ENCODE results near the gene MCUR1. TPM values are rescaled to one million over a fixed set of nuclear protein-coding genes. Genes with fewer than 3 reads are reported as not detected.
A peak's percentile ranks its signal among the peaks of the same experiment; 100 is the strongest.
"Not testable (repeated sequence)": the region's sequence is repeated elsewhere in the genome, so short reads cannot be mapped to it uniquely, and the experiment has no call there.

The MCUR1 gene
- total RNA-seq, 3 donors from 2014 or later = 43.2 to 47.1 (median 44.2) TPM

DNA sequence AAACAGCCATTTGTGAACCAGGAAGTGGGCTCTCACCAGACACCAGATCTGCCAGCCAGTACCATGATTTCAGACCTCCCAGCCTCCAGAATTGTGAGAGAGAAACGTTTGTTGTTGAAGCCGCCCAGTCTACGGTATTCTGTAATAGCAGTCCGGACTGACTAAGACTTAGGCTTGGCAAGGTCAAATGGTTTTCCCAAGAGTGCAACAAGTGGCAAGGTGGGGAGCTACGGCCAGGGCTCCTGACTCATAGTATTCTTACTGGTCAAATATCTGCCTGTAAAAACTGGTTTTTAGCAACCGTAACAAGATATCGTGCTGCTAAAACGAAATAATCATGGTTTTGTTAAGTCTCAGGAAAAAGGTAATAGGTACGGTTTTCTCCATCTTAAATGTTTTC lies 37.8 kb downstream of the MCUR1 start:
- DNase-seq = no peak

GRCh38 chr6:13775466-13775865 lies 38.9 kb downstream of the MCUR1 start:
- H3K9me3 Mint-ChIP-seq; H3K4me3 Mint-ChIP-seq; ATAC-seq; H3K36me3 Mint-ChIP-seq (ENCODE audit: insufficient read depth); H3K27me3 Mint-ChIP-seq (ENCODE audit: low read depth); DNase-seq; H3K4me1 Mint-ChIP-seq (ENCODE audit: low read depth): not testable (repeated sequence)

More for the DNA sequence above, 37.8 kb downstream of the MCUR1 start:
- no peaks in the 10 kb centered on the region for H3K36me3 Mint-ChIP-seq (ENCODE audit: insufficient read depth)
- H3K4me3 Mint-ChIP-seq = no peak overlapping the region
- H3K9me3 Mint-ChIP-seq = no peaks in the 10 kb centered on the region
- no peaks in the 10 kb centered on the region for H3K27me3 Mint-ChIP-seq (ENCODE audit: low read depth)
- ATAC-seq = no peak
- no peaks in the 10 kb centered on the region for H3K4me1 Mint-ChIP-seq (ENCODE audit: low read depth)

DNA sequence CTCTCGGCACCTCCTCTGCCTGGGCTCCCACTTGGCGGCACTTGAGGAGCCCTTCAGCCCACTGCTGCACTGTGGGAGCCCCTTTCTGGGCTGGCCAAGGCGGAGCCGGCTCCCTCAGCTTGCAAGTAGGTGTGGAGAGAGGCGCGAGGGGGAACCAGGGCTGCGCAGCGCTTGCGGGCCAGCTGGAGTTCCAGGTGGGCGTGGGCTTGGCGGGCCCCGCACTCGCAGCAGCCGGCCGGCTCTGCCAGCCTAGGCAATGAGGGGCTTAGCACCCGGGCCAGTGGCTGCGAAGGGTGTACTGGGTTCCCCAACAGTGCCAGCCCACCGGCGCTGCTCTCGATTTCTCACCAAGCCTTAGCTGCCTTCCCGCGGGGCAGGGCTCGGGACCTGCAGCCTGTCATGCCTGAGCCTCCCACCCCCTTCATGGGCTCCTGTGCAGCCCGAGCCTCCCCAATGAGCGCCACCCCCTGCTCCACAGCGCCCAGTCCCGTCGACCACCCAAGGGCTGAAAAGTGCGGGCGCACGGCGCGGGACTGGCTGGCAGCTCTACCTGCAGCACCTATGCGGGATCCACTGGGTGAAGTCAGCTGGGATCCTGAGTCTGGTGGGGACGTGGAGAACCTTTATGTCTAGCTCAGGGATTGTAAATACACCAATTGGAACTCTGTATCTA lies 41.9 kb downstream of the MCUR1 start:
- not testable (repeated sequence) for H3K4me3 Mint-ChIP-seq; H3K27me3 Mint-ChIP-seq (ENCODE audit: low read depth); DNase-seq; ATAC-seq; H3K36me3 Mint-ChIP-seq (ENCODE audit: insufficient read depth); H3K9me3 Mint-ChIP-seq; H3K4me1 Mint-ChIP-seq (ENCODE audit: low read depth)

GRCh38 chr6:13769655-13770053 lies 44.7 kb downstream of the MCUR1 start:
- Mint-ChIP-seq H3K4me3 (no peak overlapping the region), H3K36me3 (ENCODE audit: insufficient read depth) (no peaks in the 10 kb centered on the region), H3K9me3 (no peaks in the 10 kb centered on the region), H3K4me1 (ENCODE audit: low read depth) (peaks cover 17% of the 10 kb centered on the region), H3K27me3 (ENCODE audit: low read depth) (peaks cover 2% of the 10 kb centered on the region)
- DNase-seq (peak; percentile 10), ATAC-seq (peak in 1 of 2 donors; percentile 39)

GRCh38 chr6:13769034-13769654 lies 45.2 kb downstream of the MCUR1 start:
- Mint-ChIP-seq H3K4me1 (ENCODE audit: low read depth) (peaks cover 17% of the 10 kb centered on the region), H3K4me3 (no peak overlapping the region), H3K27me3 (ENCODE audit: low read depth) (peaks cover 2% of the 10 kb centered on the region), H3K9me3 (no peaks in the 10 kb centered on the region), H3K36me3 (ENCODE audit: insufficient read depth) (no peaks in the 10 kb centered on the region)
- ATAC-seq = no peak
- DNase-seq = no peak

DNA sequence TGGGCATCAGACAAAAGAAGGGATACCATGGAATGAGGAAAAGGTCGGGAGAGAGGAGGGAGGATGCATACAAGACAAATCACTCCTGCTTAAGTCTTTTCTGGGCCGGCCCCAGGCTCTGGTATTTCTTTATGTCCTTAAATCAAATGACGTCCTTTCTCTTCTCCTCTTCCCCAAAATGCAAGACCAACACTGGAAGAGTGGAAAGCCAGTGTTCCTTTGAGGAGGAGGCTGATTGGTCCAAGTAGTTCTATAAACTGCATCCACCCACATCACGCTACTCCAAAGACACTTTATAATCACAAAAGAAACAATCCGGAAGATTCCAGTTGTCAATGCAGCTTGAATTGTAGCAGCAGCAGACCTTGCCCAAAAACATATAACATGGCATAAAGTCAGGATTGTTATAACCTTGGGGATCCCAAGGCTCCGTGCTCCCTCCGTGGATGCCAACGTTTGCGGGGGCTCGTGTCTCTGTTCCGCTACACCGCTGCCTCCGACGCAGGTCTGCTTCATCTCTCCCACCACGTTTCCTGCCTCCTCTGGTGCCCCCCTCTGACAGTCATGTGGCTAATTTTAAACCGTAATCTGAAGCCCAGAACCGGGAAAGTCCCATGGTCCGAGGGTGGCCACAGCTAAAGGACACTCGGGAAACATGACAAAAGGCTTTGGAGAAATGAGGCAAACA lies 47.1 kb downstream of the MCUR1 start:
- Mint-ChIP-seq H3K4me1 (ENCODE audit: low read depth) (peaks cover 36% of the 10 kb centered on the region), H3K27me3 (ENCODE audit: low read depth) (peaks cover 2% of the 10 kb centered on the region), H3K9me3 (no peaks in the 10 kb centered on the region), H3K36me3 (ENCODE audit: insufficient read depth) (no peaks in the 10 kb centered on the region), H3K4me3 (peak overlapping the region; percentile 77)
- DNase-seq = peak; percentile 42
- ATAC-seq = peak; percentile 31 to 41

DNA sequence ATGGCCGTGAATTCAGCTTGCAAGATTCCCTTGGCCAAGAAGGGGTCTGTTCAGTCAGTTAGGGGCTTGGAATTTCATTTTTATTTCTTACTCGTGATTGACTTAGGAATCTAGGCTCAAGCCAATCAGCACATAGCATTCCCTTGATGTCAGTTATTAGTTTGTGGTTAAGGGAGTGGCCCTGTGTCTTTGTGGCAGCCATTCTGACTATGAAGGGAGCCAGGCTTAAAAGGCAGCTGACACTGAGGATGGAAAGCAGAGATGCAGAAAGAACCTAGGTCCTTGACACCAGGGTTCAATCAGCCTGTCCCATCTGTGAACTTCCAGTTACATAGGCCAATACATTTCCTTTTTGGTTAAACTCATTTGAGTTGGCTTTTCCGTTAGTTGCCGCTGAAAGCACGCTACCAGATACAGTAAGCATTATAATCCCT lies 48.1 kb downstream of the MCUR1 start:
- Mint-ChIP-seq H3K9me3 (no peaks in the 10 kb centered on the region), H3K27me3 (ENCODE audit: low read depth) (peaks cover 2% of the 10 kb centered on the region), H3K36me3 (ENCODE audit: insufficient read depth) (no peaks in the 10 kb centered on the region), H3K4me1 (ENCODE audit: low read depth) (peaks cover 42% of the 10 kb centered on the region), H3K4me3 (no peak overlapping the region)
- no peak for DNase-seq
- ATAC-seq = no peak

GRCh38 chr6:13765570-13765969 lies 48.8 kb downstream of the MCUR1 start:
- no peak for ATAC-seq
- Mint-ChIP-seq H3K9me3 (no peaks in the 10 kb centered on the region), H3K27me3 (ENCODE audit: low read depth) (peaks cover 2% of the 10 kb centered on the region), H3K4me3 (no peak overlapping the region), H3K4me1 (ENCODE audit: low read depth) (peaks cover 44% of the 10 kb centered on the region), H3K36me3 (ENCODE audit: insufficient read depth) (no peaks in the 10 kb centered on the region)
- no peak for DNase-seq

DNA sequence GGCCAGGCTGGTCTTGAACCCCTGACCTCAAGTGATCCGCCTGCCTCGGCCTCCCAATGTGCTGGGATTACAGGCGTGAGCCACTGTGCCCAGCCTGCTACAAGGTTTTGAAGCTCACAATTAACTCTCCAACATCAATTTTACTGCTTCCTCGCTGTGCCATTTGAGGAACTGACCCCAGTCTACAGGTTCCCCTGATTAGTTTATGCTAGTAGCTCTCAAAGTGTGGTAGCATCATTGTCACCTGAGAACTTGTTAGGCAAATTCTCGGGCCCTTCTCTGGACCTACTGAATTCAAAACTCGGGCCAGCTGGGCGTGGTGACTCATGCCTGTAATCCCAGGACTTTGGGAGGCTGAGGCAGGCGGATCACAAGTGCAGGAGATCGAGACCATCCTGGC lies 49.4 kb downstream of the MCUR1 start:
- no peaks in the 10 kb centered on the region for H3K36me3 Mint-ChIP-seq (ENCODE audit: insufficient read depth)
- DNase-seq (no peak), ATAC-seq (no peak)
- peaks cover 2% of the 10 kb centered on the region for H3K27me3 Mint-ChIP-seq (ENCODE audit: low read depth)
- H3K9me3 Mint-ChIP-seq = no peaks in the 10 kb centered on the region
- peaks cover 44% of the 10 kb centered on the region for H3K4me1 Mint-ChIP-seq (ENCODE audit: low read depth)
- no peak overlapping the region for H3K4me3 Mint-ChIP-seq

DNA sequence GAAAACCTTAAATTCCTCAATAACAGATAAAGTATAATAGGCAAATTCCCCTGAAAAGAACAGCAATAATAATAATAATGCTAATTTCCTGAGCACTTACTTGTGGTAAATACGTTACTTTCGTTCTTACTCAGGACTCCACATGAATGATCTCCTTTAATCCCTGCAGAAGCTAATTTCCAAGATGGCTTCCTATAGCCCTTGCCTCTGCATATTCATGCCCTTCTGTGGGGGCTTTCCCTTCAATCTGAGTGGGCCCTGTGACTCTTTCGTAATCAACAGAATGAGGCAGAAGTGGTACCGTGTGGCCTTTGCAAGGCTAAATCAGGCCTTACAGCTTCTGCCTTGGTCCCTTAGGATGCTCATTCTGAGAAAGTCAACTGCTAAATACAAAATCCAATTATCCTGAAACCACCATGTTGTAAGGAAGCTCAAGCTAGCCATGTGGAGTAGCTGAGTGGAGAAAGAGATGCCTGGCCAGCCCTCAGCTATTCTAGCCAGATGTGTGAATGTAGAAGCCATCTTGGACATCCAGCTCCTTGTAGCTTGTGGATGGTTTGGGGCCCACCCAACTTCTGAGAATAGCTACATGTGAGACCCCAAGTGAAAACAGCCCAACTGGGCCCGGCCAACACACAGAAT lies 50.5 kb downstream of the MCUR1 start:
- ATAC-seq (peak; percentile 74 to 77), DNase-seq (no peak)
- Mint-ChIP-seq H3K27me3 (ENCODE audit: low read depth) (peaks cover 2% of the 10 kb centered on the region), H3K9me3 (no peaks in the 10 kb centered on the region), H3K4me3 (no peak overlapping the region), H3K4me1 (ENCODE audit: low read depth) (peaks cover 47% of the 10 kb centered on the region), H3K36me3 (ENCODE audit: insufficient read depth) (no peaks in the 10 kb centered on the region)

GRCh38 chr6:13762611-13763441 lies 51.5 kb downstream of the MCUR1 start:
- peak overlapping the region; percentile 52 for H3K4me3 Mint-ChIP-seq
- H3K9me3 Mint-ChIP-seq = no peaks in the 10 kb centered on the region
- no peaks in the 10 kb centered on the region for H3K36me3 Mint-ChIP-seq (ENCODE audit: insufficient read depth)
- DNase-seq (no peak), ATAC-seq (peak; percentile 64 to 72)
- H3K27me3 Mint-ChIP-seq (ENCODE audit: low read depth) = peaks cover 2% of the 10 kb centered on the region
- peaks cover 51% of the 10 kb centered on the region for H3K4me1 Mint-ChIP-seq (ENCODE audit: low read depth)

- Mint-ChIP-seq H3K4me1 (ENCODE audit: low read depth) (peaks cover 43% of the 10 kb centered on the region), H3K27me3 (ENCODE audit: low read depth) (no peaks in the 10 kb centered on the region), H3K36me3 (ENCODE audit: insufficient read depth) (no peaks in the 10 kb centered on the region), H3K4me3 (no peak overlapping the region), H3K9me3 (no peaks in the 10 kb centered on the region)
- no peak for DNase-seq
- ATAC-seq = no peak
These were observed 52.9 kb downstream of the MCUR1 start for GRCh38 chr6:13761361-13762036.
